ENCODE results near the gene TEX19.
"Not testable (repeated sequence)": the region's sequence is repeated elsewhere in the genome, so short reads cannot be mapped to it uniquely, and the experiment has no call there.

Gene TEX19

DNA sequence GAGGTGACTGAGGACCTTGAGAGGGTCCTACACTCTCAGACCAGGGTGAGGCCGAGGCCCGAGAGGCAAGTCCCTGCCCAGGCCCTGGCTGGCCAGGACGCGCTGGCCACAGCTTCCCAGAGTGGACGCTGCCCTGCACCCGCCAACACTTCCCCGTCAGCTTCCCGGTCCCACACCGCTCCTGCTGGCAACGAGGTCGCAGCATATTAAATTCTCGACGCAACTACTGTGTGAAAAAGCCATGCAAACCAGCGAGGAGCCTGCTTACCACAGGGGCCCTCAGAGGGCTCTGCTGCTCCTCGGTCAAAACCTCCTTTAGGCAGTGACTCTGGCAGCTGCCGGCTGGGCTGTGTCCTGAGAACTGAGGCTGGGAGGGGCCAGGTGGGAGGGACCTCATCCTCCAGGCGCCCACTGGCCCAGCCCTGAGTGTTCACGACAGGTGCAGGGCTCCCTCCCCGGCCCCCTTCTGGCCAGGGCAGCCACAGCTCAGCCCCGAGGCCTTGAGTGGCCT lies 2.1 kb upstream of the TEX19 start:
- Histone ChIP-seq H3K4me1 (ENCODE audit: control insufficient read depth, insufficient read depth, low read length) (no peaks in the 10 kb centered on the region), H3K9me3 (ENCODE audit: control insufficient read depth, insufficient read depth, low read length) (no peaks in the 10 kb centered on the region), H3K27me3 (ENCODE audit: control insufficient read depth, insufficient read depth, low read length) (peaks cover 3% of the 10 kb centered on the region), H3K9ac (ENCODE audit: low read depth, low read length) (no peak overlapping the region), H3K36me3 (ENCODE audit: control insufficient read depth, insufficient read depth, low read length) (no peaks in the 10 kb centered on the region), H3K4me3 (ENCODE audit: low read depth, low read length) (no peak overlapping the region)

DNA sequence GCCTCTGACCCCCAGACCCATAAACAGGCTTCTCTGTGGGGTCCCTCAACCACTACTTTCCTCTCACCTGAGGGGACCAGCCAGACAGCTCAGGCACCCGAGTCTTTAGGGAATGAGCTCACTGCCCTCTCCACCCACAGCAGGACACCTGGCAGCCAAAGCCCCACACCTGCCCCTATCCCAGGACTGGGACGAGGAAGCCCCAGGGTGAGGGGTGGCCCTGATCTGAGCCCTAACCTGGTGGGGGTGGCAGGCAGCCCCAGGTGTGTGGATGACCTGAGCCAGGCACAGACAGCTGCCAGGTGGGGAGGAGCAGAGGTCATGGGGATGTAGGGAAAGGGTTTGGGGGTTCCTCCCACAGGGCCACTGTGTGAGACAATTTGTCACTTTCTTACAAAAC lies 1.7 kb upstream of the TEX19 start:
- Histone ChIP-seq H3K27me3 (ENCODE audit: control insufficient read depth, insufficient read depth, low read length) (peaks cover 3% of the 10 kb centered on the region), H3K4me3 (ENCODE audit: low read depth, low read length) (no peak overlapping the region), H3K4me1 (ENCODE audit: control insufficient read depth, insufficient read depth, low read length) (no peaks in the 10 kb centered on the region), H3K9ac (ENCODE audit: low read depth, low read length) (no peak overlapping the region), H3K9me3 (ENCODE audit: control insufficient read depth, insufficient read depth, low read length) (no peaks in the 10 kb centered on the region), H3K36me3 (ENCODE audit: control insufficient read depth, insufficient read depth, low read length) (no peaks in the 10 kb centered on the region)

DNA sequence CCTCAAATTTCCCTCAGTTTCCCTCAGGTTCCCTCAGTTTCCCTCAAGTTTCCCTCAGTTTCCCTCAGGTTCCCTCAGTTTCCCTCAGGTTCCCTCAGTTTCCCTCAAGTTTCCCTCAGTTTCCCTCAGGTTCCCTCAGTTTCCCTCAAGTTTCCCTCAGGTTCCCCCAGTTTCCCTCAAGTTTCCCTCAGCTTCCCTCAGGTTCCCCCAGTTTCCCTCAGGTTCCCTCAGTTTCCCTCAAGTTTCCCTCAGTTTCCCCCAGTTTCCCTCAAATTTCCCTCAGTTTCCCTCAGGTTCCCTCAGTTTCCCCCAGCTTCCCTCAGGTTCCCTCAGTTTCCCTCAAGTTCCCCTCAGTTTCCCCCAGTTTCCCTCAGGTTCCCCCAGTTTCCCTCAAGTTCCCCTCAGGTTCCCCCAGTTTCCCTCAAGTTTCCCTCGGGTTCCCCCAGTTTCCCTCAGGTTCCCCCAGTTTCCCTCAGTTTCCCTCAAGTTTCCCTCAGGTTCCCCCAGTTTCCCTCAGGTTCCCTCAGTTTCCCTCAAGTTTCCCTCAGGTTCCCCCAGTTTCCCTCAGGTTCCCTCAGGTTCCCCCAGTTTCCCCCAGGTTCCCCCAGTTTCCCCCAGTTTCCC lies 516 bp downstream of the TEX19 start:
- not testable (repeated sequence) for H3K9me3 ChIP-seq (ENCODE audit: control insufficient read depth, insufficient read depth, low read length); H3K4me3 ChIP-seq (ENCODE audit: low read depth, low read length); H3K27me3 ChIP-seq (ENCODE audit: control insufficient read depth, insufficient read depth, low read length); H3K9ac ChIP-seq (ENCODE audit: low read depth, low read length); H3K4me1 ChIP-seq (ENCODE audit: control insufficient read depth, insufficient read depth, low read length); H3K36me3 ChIP-seq (ENCODE audit: control insufficient read depth, insufficient read depth, low read length)

DNA sequence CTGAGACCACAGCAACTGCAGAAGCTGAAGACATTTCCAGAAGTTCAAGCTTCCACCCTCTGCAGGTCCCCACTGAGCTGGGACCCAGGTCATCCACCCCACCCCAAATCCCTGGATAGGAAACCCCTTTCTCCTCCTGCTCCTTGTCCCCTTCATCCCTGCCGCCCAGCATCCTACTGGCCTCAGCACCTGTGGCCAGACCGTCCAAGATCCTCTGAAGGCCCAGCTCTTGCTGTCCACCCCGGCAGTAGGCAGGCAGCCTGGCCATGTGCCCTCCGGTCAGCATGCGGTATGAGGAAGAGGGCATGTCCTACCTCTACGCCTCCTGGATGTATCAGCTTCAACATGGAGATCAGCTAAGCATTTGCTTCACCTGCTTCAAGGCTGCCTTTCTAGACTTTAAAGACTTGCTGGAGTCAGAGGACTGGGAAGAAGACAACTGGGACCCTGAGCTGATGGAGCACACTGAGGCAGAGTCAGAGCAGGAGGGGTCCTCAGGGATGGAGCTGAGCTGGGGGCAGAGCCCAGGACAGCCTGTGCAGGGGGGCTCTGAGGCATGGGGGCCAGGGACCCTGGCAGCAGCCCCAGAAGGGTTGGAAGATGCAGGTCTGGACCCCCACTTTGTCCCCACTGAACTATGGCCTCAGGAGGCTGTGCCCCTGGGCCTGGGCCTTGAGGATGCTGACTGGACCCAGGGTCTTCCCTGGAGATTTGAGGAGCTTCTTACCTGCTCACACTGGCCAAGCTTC lies 3.0 kb downstream of the TEX19 start:
- H3K4me3 ChIP-seq (ENCODE audit: low read depth, low read length): no peak overlapping the region
- peaks cover 3% of the 10 kb centered on the region for H3K27me3 ChIP-seq (ENCODE audit: control insufficient read depth, insufficient read depth, low read length)
- H3K9ac ChIP-seq (ENCODE audit: low read depth, low read length): no peak overlapping the region
- H3K9me3 ChIP-seq (ENCODE audit: control insufficient read depth, insufficient read depth, low read length): no peaks in the 10 kb centered on the region
- H3K4me1 ChIP-seq (ENCODE audit: control insufficient read depth, insufficient read depth, low read length): no peaks in the 10 kb centered on the region
- H3K36me3 ChIP-seq (ENCODE audit: control insufficient read depth, insufficient read depth, low read length): no peaks in the 10 kb centered on the region

DNA sequence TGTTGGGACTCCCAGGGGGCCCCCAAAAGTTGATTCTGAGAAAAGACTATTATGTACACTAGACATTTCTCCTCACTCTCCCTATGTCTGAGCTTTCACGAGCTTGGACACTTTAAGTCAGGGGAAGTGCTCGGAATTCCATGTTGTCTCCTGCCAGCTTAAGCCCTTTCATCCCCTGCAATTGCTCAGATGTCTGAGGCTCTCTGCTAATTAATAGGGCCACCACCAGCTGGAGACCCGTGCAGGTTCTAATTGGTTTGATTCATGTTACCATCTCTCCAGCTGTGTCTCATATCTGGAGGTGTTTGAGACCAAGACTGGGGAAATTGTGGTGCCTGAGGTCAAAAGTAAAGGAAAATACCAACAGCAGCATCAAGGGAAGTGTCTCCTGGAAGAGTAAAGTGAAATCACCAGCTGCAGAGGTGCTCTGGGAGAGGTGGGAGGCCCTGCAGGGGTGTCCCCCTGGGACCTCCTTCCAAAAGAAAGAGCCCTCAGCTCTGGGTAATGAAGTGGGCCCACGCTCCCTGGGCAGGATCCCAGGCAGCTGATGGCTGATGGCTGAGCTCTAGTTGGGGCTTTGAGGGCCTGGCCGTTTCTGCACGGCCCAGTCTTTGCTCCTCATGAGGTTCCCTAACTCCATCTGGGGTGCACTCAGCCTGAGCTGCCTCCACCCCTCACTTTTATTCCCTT lies 6.7 kb downstream of the TEX19 start:
- H3K4me1 ChIP-seq (ENCODE audit: control insufficient read depth, insufficient read depth, low read length): no peaks in the 10 kb centered on the region
- no peak overlapping the region for H3K9ac ChIP-seq (ENCODE audit: low read depth, low read length)
- peaks cover 8% of the 10 kb centered on the region for H3K27me3 ChIP-seq (ENCODE audit: control insufficient read depth, insufficient read depth, low read length)
- H3K9me3 ChIP-seq (ENCODE audit: control insufficient read depth, insufficient read depth, low read length): no peaks in the 10 kb centered on the region
- H3K4me3 ChIP-seq (ENCODE audit: low read depth, low read length): no peak overlapping the region
- H3K36me3 ChIP-seq (ENCODE audit: control insufficient read depth, insufficient read depth, low read length): no peaks in the 10 kb centered on the region

DNA sequence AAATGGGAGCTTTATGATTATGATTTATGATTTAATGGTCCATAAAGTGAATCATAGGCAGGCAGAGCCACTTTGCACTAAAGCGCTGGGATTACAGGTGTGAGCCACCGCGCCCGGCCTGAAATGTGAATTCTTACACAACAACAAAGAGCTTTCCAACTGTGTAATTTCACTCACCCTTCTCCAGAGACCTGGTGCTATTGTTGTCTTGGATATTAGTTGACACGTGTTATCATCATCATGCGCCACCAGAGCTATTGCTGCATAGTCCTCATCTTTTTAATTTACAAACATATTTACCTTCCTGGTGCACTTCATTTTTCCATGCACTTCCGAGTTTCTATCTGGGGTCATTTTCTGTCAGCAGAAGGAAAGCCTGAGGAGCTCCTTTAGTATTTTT lies 7.7 kb downstream of the TEX19 start:
- H3K9ac ChIP-seq (ENCODE audit: low read depth, low read length): no peak overlapping the region
- no peaks in the 10 kb centered on the region for H3K36me3 ChIP-seq (ENCODE audit: control insufficient read depth, insufficient read depth, low read length)
- peaks cover 14% of the 10 kb centered on the region for H3K27me3 ChIP-seq (ENCODE audit: control insufficient read depth, insufficient read depth, low read length)
- H3K4me3 ChIP-seq (ENCODE audit: low read depth, low read length): no peak overlapping the region
- H3K9me3 ChIP-seq (ENCODE audit: control insufficient read depth, insufficient read depth, low read length): no peaks in the 10 kb centered on the region
- H3K4me1 ChIP-seq (ENCODE audit: control insufficient read depth, insufficient read depth, low read length): no peaks in the 10 kb centered on the region

DNA sequence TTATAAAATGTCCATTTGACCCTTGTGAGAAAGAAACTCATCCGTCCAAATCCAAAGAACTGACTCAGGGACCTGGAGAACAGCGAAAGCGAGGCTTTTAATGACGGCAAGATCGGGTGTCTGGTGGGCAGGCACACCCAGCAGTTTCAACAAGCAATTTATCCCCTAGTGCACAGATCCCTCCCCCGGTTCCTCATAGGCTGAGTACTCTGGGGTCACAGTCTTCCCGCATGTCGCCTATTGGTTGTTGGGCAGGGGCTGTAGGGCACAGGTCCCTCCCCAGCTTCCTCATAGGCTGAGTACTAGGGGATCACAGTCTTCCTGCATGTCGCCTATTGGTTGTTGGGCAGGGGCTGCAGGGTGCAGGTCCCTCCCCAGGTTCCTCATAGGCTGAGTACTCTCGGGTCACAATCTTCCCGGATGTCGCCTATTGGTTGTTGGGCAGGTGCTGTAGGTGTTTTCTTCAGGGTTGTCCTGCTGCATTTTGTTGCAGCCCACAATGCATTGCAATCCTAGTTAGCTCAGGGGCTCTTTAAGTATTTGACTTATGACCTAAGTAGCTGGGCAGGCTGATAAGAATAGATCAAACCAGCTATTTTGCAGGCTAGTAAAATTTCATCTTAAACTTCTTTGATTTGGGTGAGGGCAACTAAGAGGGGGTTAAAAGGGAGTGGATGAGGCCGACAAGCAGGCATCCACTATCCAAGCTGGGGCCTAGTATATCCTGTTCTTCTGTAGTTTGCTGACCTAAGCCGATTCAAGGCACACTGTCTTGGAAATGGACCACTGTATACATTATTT lies 8.9 kb downstream of the TEX19 start:
- H3K4me3 ChIP-seq (ENCODE audit: low read depth, low read length): no peak overlapping the region
- no peaks in the 10 kb centered on the region for H3K36me3 ChIP-seq (ENCODE audit: control insufficient read depth, insufficient read depth, low read length)
- no peaks in the 10 kb centered on the region for H3K4me1 ChIP-seq (ENCODE audit: control insufficient read depth, insufficient read depth, low read length)
- H3K9ac ChIP-seq (ENCODE audit: low read depth, low read length): no peak overlapping the region
- peaks cover 23% of the 10 kb centered on the region for H3K27me3 ChIP-seq (ENCODE audit: control insufficient read depth, insufficient read depth, low read length)
- H3K9me3 ChIP-seq (ENCODE audit: control insufficient read depth, insufficient read depth, low read length): no peaks in the 10 kb centered on the region

DNA sequence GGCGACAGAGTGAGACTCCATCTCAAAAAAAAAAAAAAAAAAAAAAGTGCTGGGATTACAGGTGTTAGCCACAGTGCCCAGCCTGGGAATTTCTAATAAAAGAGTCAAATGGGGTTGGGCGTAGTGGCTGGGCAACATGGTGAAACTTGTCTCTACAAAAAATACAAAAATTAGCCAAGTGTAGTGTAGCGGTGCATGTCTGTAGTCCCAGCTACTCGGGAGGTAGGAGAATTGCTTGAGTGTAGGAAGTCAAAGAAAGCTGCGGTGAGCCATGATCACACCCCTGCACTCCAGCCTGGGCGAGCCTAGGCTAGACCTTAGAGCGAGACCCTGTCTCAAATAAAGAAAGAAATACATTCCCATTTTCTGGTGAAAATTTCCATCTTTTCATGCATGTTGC lies 10.2 kb downstream of the TEX19 start:
- H3K9me3 ChIP-seq (ENCODE audit: control insufficient read depth, insufficient read depth, low read length): no peaks in the 10 kb centered on the region
- peaks cover 23% of the 10 kb centered on the region for H3K27me3 ChIP-seq (ENCODE audit: control insufficient read depth, insufficient read depth, low read length)
- no peak overlapping the region for H3K4me3 ChIP-seq (ENCODE audit: low read depth, low read length)
- no peaks in the 10 kb centered on the region for H3K36me3 ChIP-seq (ENCODE audit: control insufficient read depth, insufficient read depth, low read length)
- H3K4me1 ChIP-seq (ENCODE audit: control insufficient read depth, insufficient read depth, low read length): no peaks in the 10 kb centered on the region
- H3K9ac ChIP-seq (ENCODE audit: low read depth, low read length): no peak overlapping the region

DNA sequence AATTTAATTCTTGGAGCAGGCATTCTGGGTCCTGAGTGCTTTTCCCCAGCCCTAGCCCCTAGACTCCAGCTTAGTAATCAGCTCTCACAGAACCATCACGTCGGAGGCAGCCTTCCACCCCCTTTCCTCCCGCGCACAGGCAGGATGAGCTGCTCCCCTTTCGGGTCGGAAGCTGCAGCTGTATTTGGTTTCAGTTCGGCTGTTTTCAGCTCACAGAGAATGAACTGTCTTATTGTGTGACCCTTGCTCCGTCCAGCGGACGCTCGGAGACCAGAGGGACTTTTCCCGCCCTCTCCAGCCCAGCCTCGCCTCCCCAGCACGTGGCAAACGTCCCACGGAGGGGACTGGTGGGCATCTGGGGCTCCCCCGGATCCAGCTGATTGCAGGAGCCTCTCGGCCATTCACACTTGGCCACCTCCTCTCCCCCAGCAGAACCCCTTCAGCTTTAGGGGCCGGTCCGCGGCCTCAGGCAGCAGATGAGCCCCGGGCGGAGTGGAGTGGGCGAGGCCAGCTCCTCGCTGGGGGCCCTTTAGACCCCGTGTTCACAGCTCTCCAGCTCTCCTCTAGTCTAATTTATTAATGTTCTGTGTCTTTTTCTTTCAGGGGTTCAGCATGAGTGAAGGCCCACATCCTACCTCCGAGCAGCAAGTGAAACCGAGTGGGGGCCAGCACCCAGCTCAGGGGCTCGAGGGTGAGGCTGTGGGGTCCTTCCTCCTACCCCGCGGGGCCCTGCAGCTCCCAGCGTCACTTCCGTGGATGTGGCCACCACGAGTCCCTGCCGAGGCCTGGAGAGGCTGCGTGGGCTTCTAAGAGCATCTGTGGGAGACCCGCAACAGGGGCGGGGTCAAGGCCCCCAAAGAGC lies 11.7 kb downstream of the TEX19 start:
- H3K4me3 ChIP-seq (ENCODE audit: low read depth, low read length): peak overlapping the region; percentile 30
- H3K4me1 ChIP-seq (ENCODE audit: control insufficient read depth, insufficient read depth, low read length): no peaks in the 10 kb centered on the region
- no peak overlapping the region for H3K9ac ChIP-seq (ENCODE audit: low read depth, low read length)
- peaks cover 23% of the 10 kb centered on the region for H3K27me3 ChIP-seq (ENCODE audit: control insufficient read depth, insufficient read depth, low read length)
- H3K9me3 ChIP-seq (ENCODE audit: control insufficient read depth, insufficient read depth, low read length): no peaks in the 10 kb centered on the region
- H3K36me3 ChIP-seq (ENCODE audit: control insufficient read depth, insufficient read depth, low read length): no peaks in the 10 kb centered on the region

DNA sequence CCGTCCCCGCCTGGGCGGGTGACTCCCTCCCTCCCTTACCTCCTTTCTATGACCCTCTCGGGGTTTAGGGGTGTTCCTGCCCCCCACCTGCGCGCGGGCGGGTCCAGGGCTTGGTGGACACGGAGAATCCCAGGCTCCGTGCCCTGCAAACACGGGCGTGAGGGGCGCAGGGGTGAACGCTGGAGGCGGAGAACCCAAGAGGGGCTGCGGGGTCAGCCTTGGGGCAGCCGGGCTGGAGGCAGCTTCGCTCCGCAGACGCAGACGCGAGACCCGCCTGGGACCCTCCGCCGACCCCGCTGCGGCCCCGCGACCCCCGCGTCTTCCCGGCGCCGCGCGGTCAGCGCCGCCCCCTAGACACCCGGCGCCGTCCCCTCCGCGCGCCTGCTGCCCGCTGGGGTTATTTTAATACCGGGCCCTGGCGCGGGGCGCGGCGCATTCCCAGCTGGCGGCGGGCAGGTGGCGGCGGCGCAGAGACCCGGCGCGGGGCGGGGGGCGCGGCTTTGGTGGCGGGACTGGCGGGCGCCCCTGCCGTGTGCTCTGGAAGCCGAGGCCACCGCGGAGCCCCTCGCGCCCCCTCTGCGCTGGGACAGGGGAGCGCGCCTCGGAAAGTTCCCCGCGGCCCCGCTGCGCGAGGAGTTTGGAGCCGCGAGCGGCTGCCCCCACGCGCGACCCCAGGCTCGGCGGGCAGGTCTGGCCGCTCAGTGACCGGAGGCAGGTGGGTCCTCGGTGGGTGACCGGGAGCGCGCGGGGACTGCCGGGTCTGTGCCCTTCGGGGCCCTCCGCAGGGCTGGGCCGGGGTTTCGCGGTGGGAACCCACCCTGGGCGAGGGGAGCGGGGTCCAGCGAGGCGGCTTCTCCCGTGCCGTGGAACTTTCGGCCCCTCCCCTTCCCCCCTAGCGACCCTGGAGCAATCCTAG lies 12.5 kb downstream of the TEX19 start, which contains the start of gene UTS2R:
Gene UTS2R, plus strand, starts transcription at position 433 of the 916 bp plus-strand sequence. CDS start 2,560 bp downstream, outside the sequence.
- H3K9ac ChIP-seq (ENCODE audit: low read depth, low read length): no peak within 1 kb of the TSS
- H3K27me3 ChIP-seq (ENCODE audit: control insufficient read depth, insufficient read depth, low read length): peaks cover 23% of the 10 kb centered on the region
- H3K9me3 ChIP-seq (ENCODE audit: control insufficient read depth, insufficient read depth, low read length): no peaks in the 10 kb centered on the region
- no peaks in the 10 kb centered on the region for H3K36me3 ChIP-seq (ENCODE audit: control insufficient read depth, insufficient read depth, low read length)
- H3K4me3 ChIP-seq (ENCODE audit: low read depth, low read length): peak within 1 kb of the TSS; percentile 30
- H3K4me1 ChIP-seq (ENCODE audit: control insufficient read depth, insufficient read depth, low read length): no peaks in the 10 kb centered on the region

All from iPS-15b (cell line).